Mesendoderm (in vitro differentiated cells): Measurements from ENCODE around the gene BABAM2.

Source experiments
- DNase-seq: peaks from one replicate; pipeline ENCODE4 v3.0.0; 2013
- H2AK5ac ChIP-seq: 2 replicates; pipeline ENCODE4 v1.6.1; 2013; ENCODE audit warnings: low read length, inconsistent platforms
- H2BK120ac ChIP-seq: 2 replicates; pipeline ENCODE4 v1.6.1; 2013; ENCODE audit warnings: low read depth, mild to moderate bottlenecking, low read length, moderate library complexity, mixed read lengths
- H2BK15ac ChIP-seq: replicated peaks from 2 replicates; pipeline ENCODE4 v1.6.1; 2013; ENCODE audit warnings: low read depth, mild to moderate bottlenecking, moderate library complexity
- H2BK5ac ChIP-seq: 2 replicates; pipeline ENCODE4 v1.6.1; 2013; ENCODE audit warnings: low read length, inconsistent platforms
- H3K18ac ChIP-seq: 2 replicates; pipeline ENCODE4 v1.6.1; 2013; ENCODE audit warnings: mild to moderate bottlenecking, low read length, mixed read lengths
- H3K23ac ChIP-seq: one replicate; pipeline ENCODE4 v1.6.1; 2013; ENCODE audit warnings: low read length
- H3K27ac ChIP-seq: 2 replicates; pipeline ENCODE4 v1.5.1; 2013; ENCODE audit warnings: low read depth, mild to moderate bottlenecking, inconsistent platforms, low read length, moderate library complexity
- H3K27me3 ChIP-seq: 2 replicates; pipeline ENCODE4 v1.6.1; 2013; ENCODE audit warnings: low read length, control low read depth, mild to moderate bottlenecking, inconsistent platforms; ENCODE audit not compliant: insufficient read depth, poor library complexity
- H3K36me3 ChIP-seq: 2 replicates; pipeline ENCODE4 v1.6.1; 2013; ENCODE audit warnings: low read length, inconsistent platforms; ENCODE audit not compliant: control insufficient read depth, insufficient read depth
- H3K4ac ChIP-seq: one replicate; pipeline ENCODE4 v1.6.1; 2013; ENCODE audit warnings: low read depth, mild to moderate bottlenecking, low read length, moderate library complexity
- H3K4me1 ChIP-seq: 2 replicates; pipeline ENCODE4 v1.6.1; 2013; ENCODE audit warnings: low read depth, low read length, inconsistent platforms; ENCODE audit not compliant: control insufficient read depth
- H3K4me2 ChIP-seq: 2 replicates; pipeline ENCODE4 v1.6.1; 2013; ENCODE audit warnings: low read length
- H3K4me3 ChIP-seq: 2 replicates; pipeline ENCODE4 v1.5.1; 2013; ENCODE audit warnings: mild to moderate bottlenecking, low read length
- H3K56ac ChIP-seq: one replicate; pipeline ENCODE4 v1.6.1; 2013; ENCODE audit warnings: low read length
- H3K79me1 ChIP-seq: 2 replicates; pipeline ENCODE4 v1.6.1; 2013; ENCODE audit warnings: low read length, inconsistent platforms
- H3K79me2 ChIP-seq: 2 replicates; pipeline ENCODE4 v1.6.1; 2013; ENCODE audit warnings: mild to moderate bottlenecking, low read length; ENCODE audit not compliant: control insufficient read depth, insufficient read depth
- H3K9ac ChIP-seq: 2 replicates; pipeline ENCODE4 v1.6.1; 2013; ENCODE audit warnings: low read length, inconsistent platforms
- H4K5ac ChIP-seq: one replicate; pipeline ENCODE4 v1.6.1; 2013; ENCODE audit warnings: low read length
- H4K8ac ChIP-seq: one replicate; pipeline ENCODE4 v1.6.1; 2013; ENCODE audit warnings: low read depth, mild to moderate bottlenecking, control low read depth, low read length, moderate library complexity
- WGBS: extraction: QIAGEN DNeasy Blood & Tissue Kit; methylation state at CpG from one replicate; pipeline ENCODE4 v1.1.7; 2013; ENCODE audit warnings: low lambda C conversion rate, missing lambda C conversion rate; ENCODE audit not compliant: insufficient coverage; ENCODE audit errors: extremely low coverage; 5-methylcytosine and 5-hydroxymethylcytosine counted together

The BABAM2 gene

DNA sequence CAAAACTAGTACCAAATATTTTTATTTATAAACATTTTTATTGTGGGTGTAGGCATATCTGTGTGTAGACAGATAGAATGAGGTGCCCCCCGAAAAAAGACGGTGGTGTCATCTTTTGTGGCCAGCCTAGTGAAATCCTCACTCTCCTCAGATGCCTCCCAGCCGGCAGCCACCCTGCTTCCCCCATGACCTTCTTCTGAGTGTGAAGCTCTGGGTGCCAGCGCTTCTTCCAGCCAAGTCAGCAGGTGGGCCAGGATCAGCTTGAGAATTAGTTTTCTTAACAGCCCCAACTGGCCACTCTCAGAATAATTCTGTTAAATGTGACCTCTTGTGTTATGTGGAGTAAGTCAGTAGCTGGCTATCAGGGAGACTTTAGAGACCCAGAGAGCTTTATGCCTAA, 272.5 kb downstream of the BABAM2 start:
- no peak overlapping the region for H4K5ac ChIP-seq
- H2BK120ac ChIP-seq = no peak overlapping the region
- H3K18ac ChIP-seq = no peak overlapping the region
- H4K8ac ChIP-seq = no peak overlapping the region
- no peaks in the 10 kb centered on the region for H3K36me3 ChIP-seq
- H3K79me1 ChIP-seq = no peaks in the 10 kb centered on the region
- no peaks in the 10 kb centered on the region for H3K79me2 ChIP-seq
- no peak overlapping the region for H3K4ac ChIP-seq
- H2AK5ac ChIP-seq = no peak overlapping the region
- no peak overlapping the region for H3K4me2 ChIP-seq
- H3K27ac ChIP-seq = no peak overlapping the region
- no peak overlapping the region for H2BK15ac ChIP-seq
- H3K56ac ChIP-seq = no peak overlapping the region
- H2BK5ac ChIP-seq = no peak overlapping the region
- H3K9ac ChIP-seq = no peak overlapping the region
- peaks cover 2% of the 10 kb centered on the region for H3K4me1 ChIP-seq
- no peak for DNase-seq
- H3K4me3 ChIP-seq = no peak overlapping the region
- no peak overlapping the region for H3K23ac ChIP-seq
- H3K27me3 ChIP-seq = no peaks in the 10 kb centered on the region
- no CpG with 5 or more reads among the region's 4 CpGs for WGBS

DNA sequence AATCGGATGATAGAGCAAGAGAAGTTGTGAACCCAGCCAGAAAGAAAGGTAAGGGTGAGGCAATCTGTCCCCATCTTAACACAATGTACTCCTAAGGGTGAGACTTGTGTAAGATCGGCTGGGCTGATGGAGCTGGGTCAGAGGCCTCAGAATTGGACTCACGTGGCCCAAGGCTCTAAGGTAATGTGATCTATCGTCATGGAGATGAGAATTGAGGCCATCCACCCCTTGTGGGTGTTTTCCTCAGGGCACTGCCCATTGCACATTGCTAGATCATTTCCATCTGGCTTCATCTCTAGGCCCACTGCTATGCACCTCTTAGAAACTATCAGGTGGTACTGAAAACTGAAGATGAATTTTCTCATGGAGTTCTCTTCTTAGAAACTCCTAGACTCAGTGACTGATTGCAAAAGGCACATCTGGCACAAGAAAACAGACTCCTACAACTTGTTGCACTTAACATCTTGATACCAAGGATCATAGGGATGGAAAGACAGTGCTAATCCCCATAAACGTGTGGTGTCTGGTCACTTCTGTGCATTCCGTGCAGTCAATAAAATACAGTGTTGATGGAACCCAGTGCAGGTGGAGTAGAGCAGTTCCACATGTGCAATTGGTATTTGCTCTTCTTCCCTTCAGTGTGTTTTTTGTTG, 273.2 kb downstream of the BABAM2 start:
- Histone ChIP-seq H3K23ac (no peak overlapping the region), H3K9ac (no peak overlapping the region), H3K18ac (no peak overlapping the region), H4K8ac (no peak overlapping the region), H3K56ac (no peak overlapping the region), H3K27me3 (no peaks in the 10 kb centered on the region), H3K4me3 (no peak overlapping the region), H4K5ac (no peak overlapping the region), H2BK5ac (no peak overlapping the region), H3K79me1 (no peaks in the 10 kb centered on the region), H2AK5ac (no peak overlapping the region), H3K27ac (no peak overlapping the region), H3K79me2 (no peaks in the 10 kb centered on the region), H2BK120ac (no peak overlapping the region), H3K4ac (no peak overlapping the region), H3K4me1 (peaks cover 2% of the 10 kb centered on the region), H3K36me3 (no peaks in the 10 kb centered on the region), H3K4me2 (no peak overlapping the region), H2BK15ac (no peak overlapping the region)
- DNase-seq = no peak
- WGBS = no CpG with 5 or more reads among the region's 6 CpGs

DNA sequence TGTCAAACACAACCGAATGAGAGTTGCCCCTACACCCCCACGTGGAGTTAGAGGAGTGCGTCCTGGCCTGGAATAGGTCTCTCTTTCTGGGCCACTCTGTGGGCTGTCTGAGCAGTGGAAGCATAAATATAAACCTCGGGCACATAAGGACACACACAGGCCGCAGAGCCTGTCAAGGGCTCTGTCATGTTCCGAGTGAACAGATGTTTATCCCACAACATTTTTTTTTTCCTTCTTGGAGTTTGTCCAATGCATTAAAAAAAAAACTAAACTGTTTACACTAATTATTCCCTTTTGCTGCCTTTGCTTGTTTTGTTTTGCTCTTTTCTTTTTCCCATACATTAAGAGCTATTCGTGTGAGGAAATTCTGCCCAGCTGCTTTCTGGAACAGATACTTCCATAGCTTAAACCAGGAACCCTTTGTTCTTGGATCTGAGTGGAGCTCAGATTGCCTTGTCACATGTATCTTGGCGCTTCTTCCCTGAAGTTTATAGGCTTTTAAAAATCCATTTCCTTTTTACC, 273.8 kb downstream of the BABAM2 start:
- no peak overlapping the region for H2AK5ac ChIP-seq
- WGBS = no CpG with 5 or more reads among the region's 8 CpGs
- H3K4me2 ChIP-seq = no peak overlapping the region
- peaks cover 2% of the 10 kb centered on the region for H3K4me1 ChIP-seq
- H3K4me3 ChIP-seq = no peak overlapping the region
- no peak overlapping the region for H4K5ac ChIP-seq
- H3K56ac ChIP-seq = no peak overlapping the region
- H3K79me1 ChIP-seq = no peaks in the 10 kb centered on the region
- H4K8ac ChIP-seq = no peak overlapping the region
- H2BK15ac ChIP-seq = no peak overlapping the region
- DNase-seq = no peak
- no peak overlapping the region for H3K27ac ChIP-seq
- no peak overlapping the region for H3K23ac ChIP-seq
- H2BK5ac ChIP-seq = no peak overlapping the region
- no peak overlapping the region for H3K4ac ChIP-seq
- H3K27me3 ChIP-seq = no peaks in the 10 kb centered on the region
- H3K18ac ChIP-seq = no peak overlapping the region
- H3K9ac ChIP-seq = no peak overlapping the region
- H2BK120ac ChIP-seq = no peak overlapping the region
- no peaks in the 10 kb centered on the region for H3K79me2 ChIP-seq
- no peaks in the 10 kb centered on the region for H3K36me3 ChIP-seq

DNA sequence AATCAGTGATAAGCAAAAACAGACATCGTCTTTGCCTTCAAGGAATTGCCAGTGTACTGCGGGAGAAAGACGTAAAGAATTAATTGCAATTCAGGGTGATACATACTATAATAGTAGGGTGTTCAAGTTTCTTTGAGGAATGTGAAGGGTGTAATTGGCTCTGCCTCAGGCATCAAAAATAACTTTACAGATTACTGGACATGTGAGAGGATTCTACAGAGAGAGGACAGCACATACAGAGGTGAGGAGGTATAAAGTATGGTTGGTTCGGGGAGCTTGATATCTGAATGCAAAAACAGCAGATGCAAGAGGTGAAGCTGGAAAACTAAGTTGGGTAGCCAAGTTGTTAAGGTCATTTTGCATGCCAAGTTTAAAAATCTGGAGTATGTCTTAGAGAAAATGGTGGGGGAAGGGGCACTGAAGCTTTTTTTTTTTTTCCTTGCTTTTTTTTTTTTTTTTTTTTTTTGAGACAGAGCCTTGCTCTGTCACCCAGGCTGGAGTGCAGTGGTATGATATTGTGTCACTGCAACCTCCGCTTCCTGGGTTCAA, 274.6 kb downstream of the BABAM2 start:
- no peak overlapping the region for H3K56ac ChIP-seq
- no peak overlapping the region for H2BK5ac ChIP-seq
- DNase-seq = no peak
- no peak overlapping the region for H3K23ac ChIP-seq
- H3K4ac ChIP-seq = no peak overlapping the region
- peaks cover 2% of the 10 kb centered on the region for H3K4me1 ChIP-seq
- H3K36me3 ChIP-seq = no peaks in the 10 kb centered on the region
- H4K5ac ChIP-seq = no peak overlapping the region
- WGBS = no CpG with 5 or more reads among the region's 5 CpGs
- H3K4me2 ChIP-seq = no peak overlapping the region
- no peak overlapping the region for H4K8ac ChIP-seq
- H3K27ac ChIP-seq = no peak overlapping the region
- no peaks in the 10 kb centered on the region for H3K79me2 ChIP-seq
- no peaks in the 10 kb centered on the region for H3K27me3 ChIP-seq
- no peak overlapping the region for H2BK120ac ChIP-seq
- no peak overlapping the region for H3K18ac ChIP-seq
- H3K79me1 ChIP-seq = no peaks in the 10 kb centered on the region
- H2AK5ac ChIP-seq = no peak overlapping the region
- H3K4me3 ChIP-seq = no peak overlapping the region
- H2BK15ac ChIP-seq = no peak overlapping the region
- H3K9ac ChIP-seq = no peak overlapping the region

DNA sequence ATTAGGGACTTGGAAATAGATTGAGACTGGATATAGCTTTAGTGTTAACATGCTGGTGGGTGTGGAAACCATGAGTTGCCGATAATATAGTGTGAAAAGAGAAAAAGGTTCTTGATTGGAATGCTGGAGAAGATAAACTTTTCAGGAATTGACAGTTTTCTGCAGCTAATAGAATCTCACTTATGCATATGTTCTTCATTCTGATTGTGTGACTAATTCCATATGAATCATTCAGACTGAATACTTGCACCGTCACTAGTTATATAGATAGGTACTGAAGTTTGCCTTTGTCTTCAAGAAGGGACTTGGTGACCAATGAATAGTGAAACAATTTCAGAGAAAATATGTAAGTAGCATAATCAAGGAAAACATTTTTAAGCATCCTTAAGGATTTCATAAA, 276.4 kb downstream of the BABAM2 start:
- no peaks in the 10 kb centered on the region for H3K79me1 ChIP-seq
- H4K8ac ChIP-seq = no peak overlapping the region
- no peak overlapping the region for H3K18ac ChIP-seq
- H3K4me2 ChIP-seq = no peak overlapping the region
- no peak overlapping the region for H2AK5ac ChIP-seq
- no peaks in the 10 kb centered on the region for H3K36me3 ChIP-seq
- no peak overlapping the region for H3K9ac ChIP-seq
- H3K4ac ChIP-seq = no peak overlapping the region
- H3K27me3 ChIP-seq = no peaks in the 10 kb centered on the region
- H3K23ac ChIP-seq = no peak overlapping the region
- H3K4me3 ChIP-seq = no peak overlapping the region
- H3K4me1 ChIP-seq = peaks cover 2% of the 10 kb centered on the region
- no peak overlapping the region for H2BK15ac ChIP-seq
- WGBS = no CpG with 5 or more reads among the region's 2 CpGs
- no peak overlapping the region for H3K27ac ChIP-seq
- peak; percentile 18 for DNase-seq
- no peak overlapping the region for H2BK120ac ChIP-seq
- no peak overlapping the region for H4K5ac ChIP-seq
- no peak overlapping the region for H2BK5ac ChIP-seq
- no peaks in the 10 kb centered on the region for H3K79me2 ChIP-seq
- H3K56ac ChIP-seq = no peak overlapping the region

DNA sequence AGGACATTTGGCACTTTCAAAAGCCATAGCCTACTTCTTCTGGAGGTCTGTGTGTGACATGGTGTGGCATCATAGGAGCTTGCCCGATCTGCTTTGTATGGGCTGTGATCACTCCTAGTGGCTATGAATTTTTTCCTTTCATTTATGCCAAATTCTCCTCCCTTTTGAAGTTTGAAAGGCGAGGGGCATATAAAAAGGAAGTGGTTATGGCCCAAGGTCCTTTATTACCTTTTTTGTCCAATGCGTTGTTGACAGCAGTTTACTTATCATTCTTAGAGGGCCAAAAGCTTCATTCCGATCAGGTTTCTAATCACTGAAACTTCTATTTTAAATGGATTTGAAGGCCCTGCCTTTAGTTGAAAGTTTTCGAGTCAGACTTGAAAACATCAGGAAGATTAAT, 277.8 kb downstream of the BABAM2 start:
- Histone ChIP-seq H3K79me1 (no peaks in the 10 kb centered on the region), H3K4me3 (no peak overlapping the region), H2BK15ac (no peak overlapping the region), H2AK5ac (no peak overlapping the region), H3K56ac (no peak overlapping the region), H3K4ac (no peak overlapping the region), H3K27me3 (no peaks in the 10 kb centered on the region), H3K36me3 (no peaks in the 10 kb centered on the region), H2BK120ac (no peak overlapping the region), H4K8ac (no peak overlapping the region), H3K9ac (no peak overlapping the region), H2BK5ac (no peak overlapping the region), H3K79me2 (no peaks in the 10 kb centered on the region), H3K18ac (no peak overlapping the region), H3K23ac (no peak overlapping the region), H4K5ac (no peak overlapping the region), H3K27ac (no peak overlapping the region), H3K4me1 (peaks cover 2% of the 10 kb centered on the region), H3K4me2 (no peak overlapping the region)
- WGBS = no CpG with 5 or more reads among the region's 5 CpGs
- no peak for DNase-seq
